Muscle layer of duodenum (tissue), 2 donors: ENCODE results near the gene LMO3.

Experiments
- H3K27ac ChIP-seq: one replicate; pipeline ENCODE4 v1.7.0; 2013; ENCODE audit warnings: mild to moderate bottlenecking, low read length
- H3K27me3 ChIP-seq: one replicate; pipeline ENCODE4 v1.7.0; 2013; ENCODE audit warnings: low read depth, mild to moderate bottlenecking, control low read depth, low read length
- H3K36me3 ChIP-seq, 2 donors: one replicate each; pipeline ENCODE4 v1.7.0; 2013; ENCODE audit warnings: low read length in 2 of 2, control low read depth in 1 of 2, mild to moderate bottlenecking in 1 of 2; ENCODE audit not compliant: insufficient read depth in 2 of 2, control insufficient read depth in 1 of 2
- H3K4me1 ChIP-seq, 2 donors: one replicate each; pipeline ENCODE4 v1.7.0; 2013; ENCODE audit warnings: low read length in 2 of 2, mild to moderate bottlenecking in 2 of 2, control low read depth in 1 of 2, moderate library complexity in 1 of 2; ENCODE audit not compliant: insufficient read depth in 2 of 2, control insufficient read depth in 1 of 2
- H3K4me3 ChIP-seq, 2 donors: one replicate each; pipeline ENCODE4 v1.7.0; 2013; ENCODE audit warnings: low read length in 2 of 2, low read depth in 1 of 2, mild to moderate bottlenecking in 1 of 2
- H3K9me3 ChIP-seq, 2 donors: one replicate each; pipeline ENCODE4 v1.7.0; 2013; ENCODE audit warnings: low read length in 2 of 2, control low read depth in 1 of 2, mild to moderate bottlenecking in 1 of 2; ENCODE audit not compliant: control insufficient read depth in 1 of 2
- donor health status: healthy.

Gene LMO3

DNA sequence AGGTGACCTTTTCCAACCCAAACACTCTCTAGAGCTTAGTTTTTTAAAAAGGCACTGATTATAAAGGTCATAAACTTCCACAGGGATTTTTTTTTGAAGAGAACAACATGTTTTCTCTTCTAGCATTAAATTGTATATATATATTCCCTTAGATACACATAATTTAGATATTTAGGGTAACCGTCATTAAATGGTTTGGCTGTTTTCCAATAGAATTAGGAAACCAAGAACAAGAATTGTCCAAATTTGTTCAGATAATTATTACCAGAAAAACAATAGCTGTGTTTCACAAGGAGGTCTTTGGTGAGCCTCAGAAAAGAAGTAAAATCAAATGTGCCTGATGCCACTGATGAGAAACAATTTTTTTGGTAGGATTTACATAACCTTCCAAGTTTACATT lies 26.9 kb downstream of the LMO3 start:
- Histone ChIP-seq H3K4me1 (no peaks in the 10 kb centered on the region), H3K27ac (no peak overlapping the region), H3K36me3 (no peaks in the 10 kb centered on the region), H3K4me3 (no peak overlapping the region), H3K27me3 (no peaks in the 10 kb centered on the region), H3K9me3 (peaks cover 0 to 4% of the 10 kb centered on the region in 2 donors)

DNA sequence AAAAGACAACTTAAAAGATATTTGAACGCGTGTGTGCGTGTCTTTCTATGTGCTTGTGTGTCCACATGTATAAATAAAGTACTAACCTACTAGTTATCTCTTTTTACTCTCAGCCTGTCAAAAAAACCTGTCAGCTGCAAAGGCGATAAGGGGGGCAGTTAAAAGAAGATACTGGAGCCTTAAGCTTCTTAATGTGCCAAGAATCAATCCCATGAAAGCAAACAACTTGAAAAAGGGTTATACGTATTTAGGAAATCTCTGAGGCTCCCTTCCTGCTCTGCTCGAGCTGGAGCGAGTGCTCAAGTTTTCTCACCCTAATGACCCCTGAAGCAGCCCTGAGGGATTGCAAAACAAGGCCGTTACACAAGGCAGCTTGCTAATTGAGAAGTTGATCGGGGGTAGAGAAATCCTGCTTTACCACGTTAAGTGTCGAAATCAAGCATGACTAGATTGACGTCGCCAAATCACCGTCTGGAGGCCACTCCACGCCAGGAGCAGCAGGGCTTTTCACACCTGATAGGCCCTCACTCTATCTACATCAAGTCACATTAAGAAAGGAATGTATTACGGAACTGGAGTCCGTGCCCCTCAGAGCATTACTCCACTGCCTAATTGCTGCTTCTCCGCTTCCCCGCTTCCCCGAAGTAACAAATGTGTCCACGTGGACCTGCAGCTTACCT lies 32.4 kb downstream of the LMO3 start:
- H3K9me3 ChIP-seq = no peaks in the 10 kb centered on the region
- H3K4me1 ChIP-seq = no peaks in the 10 kb centered on the region
- no peaks in the 10 kb centered on the region for H3K36me3 ChIP-seq
- H3K27me3 ChIP-seq = no peaks in the 10 kb centered on the region
- H3K27ac ChIP-seq = no peak overlapping the region
- H3K4me3 ChIP-seq = no peak overlapping the region

DNA sequence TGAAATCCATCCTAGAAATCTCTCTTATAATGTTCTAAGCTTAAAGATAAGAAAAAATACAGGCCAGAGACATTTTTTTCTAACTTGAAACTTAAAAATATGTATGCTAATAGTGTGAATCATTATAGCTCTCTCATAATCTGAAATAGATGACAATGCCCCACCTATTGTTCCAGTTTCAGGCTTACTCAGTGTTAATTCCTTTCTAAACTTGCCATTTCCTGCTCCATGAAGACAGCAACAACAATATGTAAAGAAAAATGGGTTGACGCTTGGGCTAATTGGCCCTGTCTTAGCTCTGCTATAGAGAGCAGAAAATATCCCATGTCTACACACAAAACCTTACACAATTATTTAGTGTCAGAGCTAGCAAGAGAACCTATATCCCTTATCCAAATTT lies 37.1 kb downstream of the LMO3 start:
- H3K4me3 ChIP-seq = no peak overlapping the region
- H3K36me3 ChIP-seq = no peaks in the 10 kb centered on the region
- no peaks in the 10 kb centered on the region for H3K27me3 ChIP-seq
- no peak overlapping the region for H3K27ac ChIP-seq
- H3K9me3 ChIP-seq = no peaks in the 10 kb centered on the region
- no peaks in the 10 kb centered on the region for H3K4me1 ChIP-seq

DNA sequence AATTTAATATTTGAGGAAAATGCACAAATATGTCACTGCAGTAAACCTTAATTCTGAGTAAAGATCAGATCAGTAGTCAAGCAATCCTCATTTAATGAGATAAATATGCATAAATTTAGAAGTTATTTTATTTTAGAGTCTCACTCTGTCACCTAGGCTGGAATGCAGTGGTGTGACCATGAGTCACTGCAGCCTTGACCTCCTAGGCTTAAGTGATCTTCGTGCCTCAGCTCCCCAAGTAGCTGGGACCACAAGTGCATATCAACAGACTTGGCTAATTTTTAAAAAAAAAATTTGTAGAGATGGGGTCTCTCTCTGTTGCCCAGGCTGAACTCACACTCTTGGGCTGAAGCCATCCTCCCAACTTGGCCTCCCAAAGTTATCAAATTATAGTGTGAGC lies 41.3 kb downstream of the LMO3 start:
- no peak overlapping the region for H3K4me3 ChIP-seq
- H3K27me3 ChIP-seq = no peaks in the 10 kb centered on the region
- H3K27ac ChIP-seq = no peak overlapping the region
- no peaks in the 10 kb centered on the region for H3K9me3 ChIP-seq
- no peaks in the 10 kb centered on the region for H3K36me3 ChIP-seq
- no peaks in the 10 kb centered on the region for H3K4me1 ChIP-seq

DNA sequence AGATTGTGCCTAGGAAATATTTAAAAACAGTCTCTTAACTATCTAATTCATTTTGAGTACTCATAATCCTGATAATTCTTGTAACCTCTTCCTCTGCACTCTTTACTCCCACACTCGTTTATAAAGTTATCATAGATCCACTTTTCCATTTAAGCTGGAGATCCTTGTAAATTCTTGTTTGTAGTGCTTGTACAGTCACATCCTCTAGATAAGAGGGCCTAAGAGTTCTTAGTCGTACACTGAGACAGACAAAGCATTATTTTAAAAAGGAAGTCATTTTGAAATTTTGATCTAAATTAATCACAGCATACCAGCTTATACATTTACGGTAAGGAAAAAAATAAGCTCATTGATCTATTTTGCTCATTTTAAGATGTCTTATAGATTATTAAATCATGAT lies 42.5 kb downstream of the LMO3 start:
- H3K4me1 ChIP-seq = no peaks in the 10 kb centered on the region
- no peaks in the 10 kb centered on the region for H3K36me3 ChIP-seq
- no peak overlapping the region for H3K27ac ChIP-seq
- H3K4me3 ChIP-seq = no peak overlapping the region
- H3K9me3 ChIP-seq = no peaks in the 10 kb centered on the region
- no peaks in the 10 kb centered on the region for H3K27me3 ChIP-seq

DNA sequence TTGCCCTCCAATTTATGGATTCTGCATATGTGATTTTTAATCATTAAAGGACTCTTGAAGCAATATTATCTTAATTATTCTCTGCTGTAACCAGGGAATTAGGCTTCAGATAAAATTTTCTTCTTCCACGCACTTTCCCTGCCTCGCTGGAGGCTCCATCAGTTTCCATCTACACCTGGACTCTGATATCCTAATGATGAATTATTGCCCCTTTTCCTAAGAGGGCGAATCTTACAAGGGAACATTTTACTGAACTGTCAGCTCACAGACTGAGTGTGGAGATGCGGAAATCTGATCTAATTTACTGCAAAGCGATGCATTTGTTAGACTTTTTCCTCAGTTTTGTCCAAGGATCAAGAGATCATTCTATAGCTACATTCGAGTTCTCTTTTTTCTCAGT lies 43.0 kb downstream of the LMO3 start:
- no peaks in the 10 kb centered on the region for H3K36me3 ChIP-seq
- H3K4me3 ChIP-seq = no peak overlapping the region
- no peaks in the 10 kb centered on the region for H3K27me3 ChIP-seq
- no peak overlapping the region for H3K27ac ChIP-seq
- no peaks in the 10 kb centered on the region for H3K4me1 ChIP-seq
- H3K9me3 ChIP-seq = no peaks in the 10 kb centered on the region

DNA sequence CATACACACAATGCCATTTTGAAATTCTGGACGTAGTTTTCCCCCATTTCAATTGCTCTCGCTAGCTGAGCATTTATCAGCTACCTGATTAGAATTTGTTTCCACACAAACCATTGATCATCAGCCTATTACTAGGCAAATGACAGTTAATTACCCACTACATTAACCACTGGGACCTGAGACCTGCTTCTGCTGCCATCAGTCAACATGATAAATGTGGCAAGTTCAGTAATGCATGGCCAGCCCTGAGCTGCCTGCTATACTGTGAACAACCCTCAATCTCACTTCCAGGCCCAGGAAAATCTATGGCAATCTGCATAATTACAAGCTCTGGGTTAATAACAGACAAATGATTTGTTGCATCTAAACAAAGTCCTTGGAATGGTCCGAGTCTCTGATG lies 43.5 kb downstream of the LMO3 start:
- no peaks in the 10 kb centered on the region for H3K27me3 ChIP-seq
- no peaks in the 10 kb centered on the region for H3K4me1 ChIP-seq
- H3K9me3 ChIP-seq = no peaks in the 10 kb centered on the region
- no peaks in the 10 kb centered on the region for H3K36me3 ChIP-seq
- H3K27ac ChIP-seq = no peak overlapping the region
- no peak overlapping the region for H3K4me3 ChIP-seq

DNA sequence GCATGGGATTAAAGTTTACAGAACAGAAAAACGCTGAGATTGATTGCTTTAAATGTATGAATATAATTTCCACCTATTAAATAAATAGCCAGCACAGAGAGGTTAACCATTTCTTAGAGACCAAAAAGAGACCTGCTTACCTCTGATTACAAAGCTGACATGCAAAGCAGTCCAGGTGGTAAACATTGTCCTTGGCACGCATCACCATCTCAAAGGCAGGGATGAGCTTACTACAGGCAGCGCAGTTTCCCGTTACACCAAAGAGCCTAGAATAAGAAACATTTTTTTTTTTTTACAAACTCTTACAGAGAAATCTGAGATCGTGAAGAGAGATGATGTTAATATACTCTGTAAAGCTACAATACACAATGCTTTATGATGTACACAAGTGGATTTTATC lies 45.7 kb downstream of the LMO3 start:
- no peaks in the 10 kb centered on the region for H3K4me1 ChIP-seq
- H3K27me3 ChIP-seq = no peaks in the 10 kb centered on the region
- H3K9me3 ChIP-seq = no peaks in the 10 kb centered on the region
- H3K27ac ChIP-seq = no peak overlapping the region
- H3K36me3 ChIP-seq = no peaks in the 10 kb centered on the region
- H3K4me3 ChIP-seq = no peak overlapping the region

DNA sequence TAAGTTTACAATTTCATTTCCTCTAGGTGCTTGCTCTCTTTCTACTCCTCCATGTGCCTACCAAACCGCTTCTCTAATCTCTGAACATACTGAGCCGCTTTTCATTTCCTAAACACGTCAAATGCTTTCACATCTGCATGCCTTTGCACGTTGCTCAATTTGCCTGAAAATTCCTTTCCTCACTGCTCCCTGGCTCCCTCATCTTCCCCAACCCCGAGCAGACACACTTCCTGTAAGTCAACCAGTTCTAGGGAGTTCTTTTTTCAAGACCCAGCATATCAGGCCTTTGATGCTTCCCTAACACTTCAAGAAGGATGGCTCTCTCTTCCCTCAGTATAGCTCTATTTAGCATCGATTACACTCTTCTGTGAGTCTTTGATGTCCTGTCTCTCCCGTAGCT lies 50.3 kb downstream of the LMO3 start:
- Histone ChIP-seq H3K4me3 (no peak overlapping the region), H3K27me3 (no peaks in the 10 kb centered on the region), H3K27ac (no peak overlapping the region), H3K4me1 (no peaks in the 10 kb centered on the region), H3K9me3 (no peaks in the 10 kb centered on the region), H3K36me3 (no peaks in the 10 kb centered on the region)

DNA sequence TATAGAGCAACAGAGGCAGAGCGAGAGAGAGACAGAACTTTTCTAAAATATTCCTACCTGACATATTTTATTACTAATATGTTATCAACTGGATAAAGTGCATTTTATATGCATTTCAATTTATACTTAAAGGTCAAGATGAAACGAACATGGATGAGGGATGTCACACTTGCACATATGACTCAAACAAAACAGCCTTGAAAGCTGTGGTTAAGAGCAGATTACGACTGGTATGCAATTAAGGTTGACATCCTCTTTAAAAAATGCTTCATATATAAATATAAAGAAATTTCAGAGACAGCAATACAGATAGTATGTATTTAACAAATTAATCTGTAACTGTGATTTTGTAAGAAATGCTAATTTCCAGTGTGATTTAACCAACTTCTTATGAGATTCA lies 52.5 kb downstream of the LMO3 start:
- H3K36me3 ChIP-seq = no peaks in the 10 kb centered on the region
- no peaks in the 10 kb centered on the region for H3K9me3 ChIP-seq
- H3K4me1 ChIP-seq = no peaks in the 10 kb centered on the region
- no peak overlapping the region for H3K4me3 ChIP-seq
- no peaks in the 10 kb centered on the region for H3K27me3 ChIP-seq
- H3K27ac ChIP-seq = no peak overlapping the region

DNA sequence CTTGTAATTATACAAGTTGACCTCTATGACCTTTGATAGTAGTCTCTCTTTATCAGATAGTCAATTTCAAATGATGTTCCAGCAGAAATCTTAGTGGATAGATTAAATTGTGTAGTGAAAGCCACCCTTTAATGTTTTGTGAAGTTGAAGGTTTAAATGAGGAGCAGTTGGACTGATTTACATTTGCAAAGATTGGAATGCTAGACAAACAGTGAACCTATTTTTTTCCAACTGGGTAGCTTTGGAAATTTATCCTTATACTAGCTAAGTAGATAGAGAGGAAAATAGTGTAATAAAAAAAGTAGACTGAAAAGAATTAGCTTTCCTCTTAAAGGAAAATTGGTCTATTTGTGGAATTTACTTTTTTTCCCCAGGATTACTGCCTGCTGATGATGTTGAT lies 53.7 kb downstream of the LMO3 start:
- Histone ChIP-seq H3K4me1 (no peaks in the 10 kb centered on the region), H3K4me3 (no peak overlapping the region), H3K27me3 (no peaks in the 10 kb centered on the region), H3K36me3 (no peaks in the 10 kb centered on the region), H3K27ac (no peak overlapping the region), H3K9me3 (no peaks in the 10 kb centered on the region)

DNA sequence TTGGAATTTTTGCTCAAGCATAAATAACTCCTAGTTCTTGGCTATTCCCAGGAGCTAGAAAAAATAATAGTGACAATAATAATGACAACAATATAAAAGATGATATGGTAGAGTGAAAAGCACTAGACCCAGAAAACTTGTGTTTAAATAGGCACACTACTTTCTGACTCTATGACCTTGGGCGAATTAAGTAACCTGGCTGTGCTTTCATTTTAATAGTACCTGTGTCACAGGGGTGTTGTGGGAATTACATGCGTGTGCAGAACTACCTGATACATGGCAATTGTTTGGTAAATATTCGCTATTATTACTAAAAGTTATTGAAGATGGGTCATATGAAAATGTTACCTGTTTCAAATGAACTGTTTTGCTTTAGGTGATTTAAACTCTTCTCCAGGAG lies 60.1 kb downstream of the LMO3 start:
- no peak overlapping the region for H3K4me3 ChIP-seq
- H3K27ac ChIP-seq = no peak overlapping the region
- no peaks in the 10 kb centered on the region for H3K4me1 ChIP-seq
- no peaks in the 10 kb centered on the region for H3K27me3 ChIP-seq
- no peaks in the 10 kb centered on the region for H3K36me3 ChIP-seq
- H3K9me3 ChIP-seq = no peaks in the 10 kb centered on the region
